ENCODE data around the gene SERPINB6. TPM values are rescaled to one million over a fixed set of nuclear protein-coding genes. Genes with fewer than 3 reads are reported as not detected.
A peak's percentile ranks its signal among the peaks of the same experiment; 100 is the strongest.

SERPINB6 gene
- total and polyA plus RNA-seq, 2 of the 4 experiments (the other 2 are of a cell fraction) = 37.1 to 91.1 TPM

DNA sequence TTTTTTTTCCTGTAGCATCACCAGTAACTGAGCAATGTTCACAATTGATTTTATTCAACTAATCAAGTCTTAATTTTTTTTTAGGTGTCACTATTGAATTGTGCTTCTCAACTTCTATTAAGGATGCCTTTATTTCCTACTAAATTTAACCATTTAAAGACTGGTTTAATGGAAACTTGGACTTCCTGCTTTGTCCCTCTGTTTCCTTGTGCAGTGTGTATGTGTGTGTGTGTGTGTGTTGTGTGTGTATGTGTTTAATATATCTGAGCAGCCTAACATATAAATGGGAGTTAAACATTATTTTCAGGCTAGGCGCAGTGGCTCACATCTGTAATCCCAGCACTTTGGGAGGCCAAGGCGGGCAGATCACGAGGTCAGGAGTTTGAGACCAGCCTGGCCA is 1.8 kb downstream of the SERPINB6 start:
- Histone ChIP-seq H3K4me1 (ENCODE audit: control insufficient read depth, insufficient read depth, low read length) (peaks cover 3% of the 10 kb centered on the region; the same call in 1 of the 2 replicates), H4K91ac (ENCODE audit: insufficient read depth, low read depth, low read length) (no peak overlapping the region), H4K5ac (ENCODE audit: low read depth, low read length) (no peak overlapping the region), H4K20me1 (ENCODE audit: insufficient read depth, low read length) (peaks cover 20% of the 10 kb centered on the region; the same call in 1 of the 2 replicates), H3K14ac (replicated peaks; ENCODE audit: low read depth, low read length) (no peak overlapping the region), H3K4me3 (ENCODE audit: insufficient read depth, low read depth, low read length) (no peak overlapping the region), H3K56ac (ENCODE audit: extremely low read depth, insufficient read depth, low read length) (no peak overlapping the region), H3K36me3 (ENCODE audit: control insufficient read depth, insufficient read depth, low read length) (peaks cover 3% of the 10 kb centered on the region; the same call in 1 of the 2 replicates), H2AK5ac (ENCODE audit: low read depth, low read length) (no peak overlapping the region), H3K9ac (ENCODE audit: low read depth, low read length) (no peak overlapping the region), H2AK9ac (replicated peaks; ENCODE audit: low read depth, low read length, poor library complexity) (no peak overlapping the region), H3K79me1 (ENCODE audit: low read depth in 1 of 2, low read length in 2 of 2) (peaks cover 21 to 72% of the 10 kb centered on the region in 2 experiments), H4K8ac (ENCODE audit: low read depth in 2 of 2, low read length in 2 of 2) (no peak overlapping the region), H2BK120ac (ENCODE audit: low read depth, low read length) (no peak overlapping the region), H3K9me3 (ENCODE audit: control insufficient read depth, insufficient read depth, low read length) (no peaks in the 10 kb centered on the region), H2BK5ac (ENCODE audit: low read depth, low read length, poor library complexity, severe bottlenecking) (no peak overlapping the region), H3K27ac (ENCODE audit: insufficient read depth, low read length) (no peak overlapping the region), H3K4ac (ENCODE audit: low read depth, low read length) (0 out of 2 replicates have a peak overlapping the region, but pooled peaks have one; percentile 24), H3K27me3 (ENCODE audit: control insufficient read depth, insufficient read depth, low read length) (no peaks in the 10 kb centered on the region), H2BK20ac (ENCODE audit: low read depth, low read length) (no peak overlapping the region), H3K9me1 (ENCODE audit: insufficient read depth, low read length) (peaks cover 7% of the 10 kb centered on the region), H3K23ac (ENCODE audit: low read depth, low read length) (peak overlapping the region; percentile 34; the same call in 1 of the 2 replicates), H3K4me2 (ENCODE audit: low read depth, low read length) (no peak overlapping the region; the same call in 1 of the 2 replicates), H2AFZ (replicated peaks; ENCODE audit: low read length, poor library complexity) (no peak overlapping the region), H3K18ac (ENCODE audit: low read depth, low read length) (no peak overlapping the region), H2BK15ac (ENCODE audit: low read depth, low read length) (0 out of 3 replicates have a peak overlapping the region, but pooled peaks have one; percentile 26)
- TF ChIP-seq NFE2L2 (IDR thresholded peaks at IDR 0.05; ENCODE audit: low read depth, low read length) (no peak), CHD1 (IDR thresholded peaks at IDR 0.05; ENCODE audit: low read depth, low read length) (no peak), CEBPB (IDR thresholded peaks at IDR 0.05; ENCODE audit: low read depth, low read length) (no peak), MAFK (IDR thresholded peaks at IDR 0.05; ENCODE audit: low read depth, low read length) (no peak), POLR2A (IDR thresholded peaks at IDR 0.05; ENCODE audit: low read depth, low read length) (no peak), MXI1 (IDR thresholded peaks at IDR 0.05; ENCODE audit: borderline replicate concordance, low read depth, low read length) (no peak), SMC3 (IDR thresholded peaks at IDR 0.05; ENCODE audit: low read depth, low read length) (no peak), BHLHE40 (IDR thresholded peaks at IDR 0.05; ENCODE audit: low read depth, low read length) (no peak), RFX5 (IDR thresholded peaks at IDR 0.05; ENCODE audit: low read depth, low read length) (no peak), MAZ (IDR thresholded peaks at IDR 0.05; ENCODE audit: borderline replicate concordance, low read depth, low read length) (no peak)
- TF ChIP-seq, protein P1, sequence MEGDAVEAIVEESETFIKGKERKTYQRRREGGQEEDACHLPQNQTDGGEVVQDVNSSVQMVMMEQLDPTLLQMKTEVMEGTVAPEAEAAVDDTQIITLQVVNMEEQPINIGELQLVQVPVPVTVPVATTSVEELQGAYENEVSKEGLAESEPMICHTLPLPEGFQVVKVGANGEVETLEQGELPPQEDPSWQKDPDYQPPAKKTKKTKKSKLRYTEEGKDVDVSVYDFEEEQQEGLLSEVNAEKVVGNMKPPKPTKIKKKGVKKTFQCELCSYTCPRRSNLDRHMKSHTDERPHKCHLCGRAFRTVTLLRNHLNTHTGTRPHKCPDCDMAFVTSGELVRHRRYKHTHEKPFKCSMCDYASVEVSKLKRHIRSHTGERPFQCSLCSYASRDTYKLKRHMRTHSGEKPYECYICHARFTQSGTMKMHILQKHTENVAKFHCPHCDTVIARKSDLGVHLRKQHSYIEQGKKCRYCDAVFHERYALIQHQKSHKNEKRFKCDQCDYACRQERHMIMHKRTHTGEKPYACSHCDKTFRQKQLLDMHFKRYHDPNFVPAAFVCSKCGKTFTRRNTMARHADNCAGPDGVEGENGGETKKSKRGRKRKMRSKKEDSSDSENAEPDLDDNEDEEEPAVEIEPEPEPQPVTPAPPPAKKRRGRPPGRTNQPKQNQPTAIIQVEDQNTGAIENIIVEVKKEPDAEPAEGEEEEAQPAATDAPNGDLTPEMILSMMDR (conservative IDR thresholded peaks at IDR 0.05; ENCODE audit: low read depth, low read length) = no peak
- TF ChIP-seq, protein P2, sequence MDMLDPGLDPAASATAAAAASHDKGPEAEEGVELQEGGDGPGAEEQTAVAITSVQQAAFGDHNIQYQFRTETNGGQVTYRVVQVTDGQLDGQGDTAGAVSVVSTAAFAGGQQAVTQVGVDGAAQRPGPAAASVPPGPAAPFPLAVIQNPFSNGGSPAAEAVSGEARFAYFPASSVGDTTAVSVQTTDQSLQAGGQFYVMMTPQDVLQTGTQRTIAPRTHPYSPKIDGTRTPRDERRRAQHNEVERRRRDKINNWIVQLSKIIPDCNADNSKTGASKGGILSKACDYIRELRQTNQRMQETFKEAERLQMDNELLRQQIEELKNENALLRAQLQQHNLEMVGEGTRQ (IDR thresholded peaks at IDR 0.05; ENCODE audit: low read depth, low read length) = no peak
- intact Hi-C loops (cut with micrococcal nuclease) = no loop called here
- CTCF ChIA-PET = interaction anchor here (0.6 kb wide), 1 partner anchor 17 kb away, joined by 4 read pairs; no protein-coding TSS in a partner anchor
- in situ Hi-C loops (cut with MboI; ENCODE audit: low sequenced_read_pairs) = no loop called here
- BruUV-seq (replicated peaks) = no TSS peak
- DNase-seq (no peak), ATAC-seq (ENCODE audit: low read depth) (no peak)
- no CpG with 5 or more reads among the region's 3 CpGs for WGBS, 2 experiments (ENCODE audit: extremely low coverage in 2 of 2, insufficient read length in 1 of 2)
- dilution Hi-C loops (cut with HindIII; ENCODE audit: low sequenced_read_pairs, unreplicated experiment) = no loop called here
- POLR2A ChIA-PET (ENCODE audit: unreplicated experiment) = no interaction called here
